Erythroblast (primary cell): ENCODE data around the gene NHLH1.

Source experiments
- GATA1 ChIP-seq: IDR thresholded peaks from 2 replicates; pipeline ENCODE4 v1.6.1; 2011; ENCODE audit warnings: low read depth, mild to moderate bottlenecking, control low read depth, low read length, moderate library complexity
- POLR2A ChIP-seq: IDR thresholded peaks from 2 replicates; pipeline ENCODE4 v1.6.1; 2011; ENCODE audit warnings: mild to moderate bottlenecking, low read length

DNA sequence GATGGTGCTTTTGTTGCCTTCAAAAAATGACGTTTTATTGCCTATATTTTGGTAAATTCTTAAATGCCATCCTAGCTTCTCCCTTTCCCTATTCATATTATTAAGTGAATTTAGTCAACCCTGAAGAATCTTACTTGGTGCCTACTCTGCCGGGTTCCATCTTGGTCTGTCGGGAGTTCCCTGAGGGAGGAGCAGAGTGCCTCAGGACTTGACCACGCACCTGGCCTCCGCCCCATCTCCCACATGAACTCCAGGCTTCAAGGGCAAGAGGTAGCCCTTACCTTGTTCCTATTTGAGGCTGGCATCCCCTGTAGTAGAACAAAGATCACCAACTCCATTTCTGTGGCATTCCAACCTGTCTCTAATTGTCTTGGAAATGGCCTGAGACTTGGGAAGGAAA is 55.0 kb downstream of the NHLH1 start:
- no peak for TF ChIP-seq POLR2A
- TF ChIP-seq GATA1: no peak
